HUES64 (cell line): Measurements from ENCODE around the gene SBK3.

ENCODE experiments used
- H3K27ac ChIP-seq: 2 replicates; pipeline ENCODE4 v1.7.0; 2013; ENCODE audit warnings: low read depth, low read length, inconsistent platforms
- H3K27me3 ChIP-seq: 2 replicates; pipeline ENCODE4 v1.6.1; 2013; ENCODE audit warnings: mild to moderate bottlenecking, low read length; ENCODE audit not compliant: insufficient read depth
- H3K36me3 ChIP-seq: 2 replicates; pipeline ENCODE4 v1.6.1; 2013; ENCODE audit warnings: mild to moderate bottlenecking, low read length; ENCODE audit not compliant: insufficient read depth
- H3K4me1 ChIP-seq: 2 replicates; pipeline ENCODE4 v1.6.1; 2013; ENCODE audit warnings: mild to moderate bottlenecking, low read length, moderate library complexity; ENCODE audit not compliant: insufficient read depth
- H3K4me3 ChIP-seq: 2 replicates; pipeline ENCODE4 v1.5.1; 2013; ENCODE audit warnings: mild to moderate bottlenecking, low read length, moderate library complexity
- H3K9ac ChIP-seq: 2 replicates; pipeline ENCODE4 v1.6.1; 2013; ENCODE audit warnings: mild to moderate bottlenecking, low read depth, low read length
- H3K9me3 ChIP-seq: 2 replicates; pipeline ENCODE4 v1.6.1; 2013; ENCODE audit warnings: low read depth, low read length; ENCODE audit not compliant: insufficient read depth
- WGBS: fragments of 150-250, 120-280 bp; methylation state at CpG from one replicate; pipeline ENCODE4 v1.1.7; 2013; ENCODE audit warnings: missing lambda C conversion rate; 5-methylcytosine and 5-hydroxymethylcytosine counted together

SBK3 gene

DNA sequence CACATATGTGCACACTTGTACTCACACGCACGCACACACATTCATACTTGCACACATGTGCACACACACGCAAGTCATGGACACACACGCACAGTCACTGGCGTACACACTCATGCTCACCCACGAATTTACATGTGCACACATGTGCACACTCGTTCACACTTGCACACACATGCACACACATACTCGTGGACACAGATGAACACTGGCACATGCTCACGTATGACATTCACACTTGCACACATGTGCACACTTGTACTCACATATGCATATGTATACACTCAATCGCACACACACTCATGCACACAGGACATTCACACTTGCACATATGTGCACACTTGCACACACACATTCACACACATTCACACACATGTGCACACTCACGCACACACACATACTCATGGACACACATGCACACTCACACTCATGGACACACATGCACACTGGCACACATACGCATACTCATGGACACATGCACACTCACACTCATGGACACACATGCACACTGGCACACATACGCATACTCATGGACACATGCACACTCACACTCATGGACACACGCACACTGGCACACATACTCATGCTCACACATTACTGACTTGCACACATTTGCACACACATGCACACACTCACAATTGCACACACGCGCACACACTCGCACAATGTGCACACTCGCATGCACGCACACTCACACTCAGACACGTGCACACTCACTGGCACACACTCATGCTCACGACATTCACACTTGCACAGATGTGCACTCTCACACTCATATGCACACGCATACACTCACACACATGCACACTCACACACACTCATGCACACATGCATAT lies 17.9 kb downstream of the SBK3 start:
- 81% methylated on average over 22 of the region's 22 CpGs for WGBS
- H3K9ac ChIP-seq = no peak overlapping the region

DNA sequence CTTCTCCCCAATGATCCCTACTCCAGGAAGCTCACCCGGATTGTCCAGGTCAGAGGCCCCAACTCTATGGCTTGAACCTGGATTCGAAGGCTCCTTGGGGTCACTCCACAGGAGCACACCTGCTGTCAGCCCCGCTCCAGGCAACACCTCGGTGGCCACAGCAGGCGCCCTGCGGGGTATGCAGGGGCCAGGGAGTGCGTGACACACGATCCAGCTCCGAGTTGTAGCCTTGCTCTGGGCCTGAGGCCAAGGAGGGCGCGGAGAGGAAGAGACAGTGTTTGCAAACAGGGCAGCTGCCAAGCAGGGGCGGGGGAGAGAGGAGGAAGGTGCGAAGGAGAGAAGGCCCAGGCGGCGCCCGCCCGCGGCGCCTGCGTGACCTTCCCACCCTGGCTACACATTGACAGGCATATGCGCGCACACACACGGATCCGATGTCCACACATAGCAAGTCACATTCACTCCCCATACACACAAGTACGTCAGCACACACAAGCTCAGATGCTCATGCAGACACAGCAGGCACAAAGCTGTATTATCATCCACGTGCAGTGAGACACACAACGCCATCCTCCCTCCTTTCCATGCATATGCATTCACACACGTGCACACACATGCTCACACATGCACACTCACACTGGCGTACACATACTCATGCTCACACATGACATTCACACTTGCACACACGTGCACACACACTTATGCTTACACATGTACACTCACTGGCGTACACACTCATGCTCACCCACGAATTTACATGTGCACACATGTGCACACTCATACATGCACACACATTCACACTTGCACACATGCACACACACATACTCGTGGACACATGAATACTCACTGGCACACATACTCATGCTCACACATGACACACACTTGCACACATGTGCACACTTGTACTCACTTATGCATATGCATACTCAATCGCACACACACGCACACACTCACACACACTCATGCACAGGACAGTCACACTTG lies 18.8 kb downstream of the SBK3 start:
- H3K27me3 ChIP-seq = no peaks in the 10 kb centered on the region
- no peak overlapping the region for H3K4me3 ChIP-seq
- H3K9me3 ChIP-seq = no peaks in the 10 kb centered on the region
- H3K4me1 ChIP-seq = no peaks in the 10 kb centered on the region
- 46% methylated on average over 35 of the region's 35 CpGs for WGBS
- peak overlapping the region; percentile 37; the same call in 1 of the 2 replicates for H3K27ac ChIP-seq
- no peak overlapping the region for H3K9ac ChIP-seq
- H3K36me3 ChIP-seq = no peaks in the 10 kb centered on the region

More for the DNA sequence above, 17.9 kb downstream of the SBK3 start:
- H3K36me3 ChIP-seq = no peaks in the 10 kb centered on the region
- no peak overlapping the region for H3K27ac ChIP-seq
- H3K4me3 ChIP-seq = no peak overlapping the region
- no peaks in the 10 kb centered on the region for H3K9me3 ChIP-seq
- no peaks in the 10 kb centered on the region for H3K27me3 ChIP-seq
- no peaks in the 10 kb centered on the region for H3K4me1 ChIP-seq

DNA sequence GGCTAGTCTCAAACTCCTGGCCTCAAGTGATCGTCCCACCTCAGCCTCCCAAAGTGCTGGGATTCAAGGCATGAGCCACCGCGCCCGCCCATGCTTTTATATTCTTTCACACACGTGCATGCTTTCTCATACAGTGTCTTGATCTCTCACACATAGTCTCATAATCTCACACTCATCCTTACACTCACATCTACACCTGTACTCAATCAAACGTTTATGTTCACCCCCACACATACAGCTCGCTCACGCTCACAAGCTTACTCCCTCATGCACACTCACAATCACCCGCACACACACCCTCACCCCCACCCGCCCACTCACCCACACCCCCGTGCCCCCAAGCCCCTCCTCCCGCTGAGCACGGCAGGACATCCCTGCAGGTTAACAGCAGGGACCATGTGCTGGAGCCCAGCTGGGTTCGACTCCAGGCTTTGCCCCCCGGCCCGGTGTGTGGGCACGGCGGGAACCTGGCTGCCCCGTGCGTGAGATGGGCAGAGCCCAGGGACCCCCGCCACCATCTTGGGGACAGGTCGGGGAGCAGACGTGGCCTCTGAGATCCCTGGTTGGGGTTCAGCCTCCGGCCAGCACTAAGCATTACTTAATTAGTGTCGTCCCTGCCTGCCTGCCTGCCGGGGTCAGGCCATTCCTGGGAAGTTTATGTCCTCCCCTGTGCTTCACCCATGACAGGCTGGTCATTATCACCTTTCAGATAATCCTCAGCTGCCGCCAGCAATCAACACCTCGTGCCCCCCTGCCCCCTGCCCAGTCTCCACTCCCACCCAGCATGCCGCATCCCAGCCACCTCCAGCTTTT lies 19.8 kb downstream of the SBK3 start:
- WGBS = 54% methylated on average over 29 of the region's 29 CpGs

DNA sequence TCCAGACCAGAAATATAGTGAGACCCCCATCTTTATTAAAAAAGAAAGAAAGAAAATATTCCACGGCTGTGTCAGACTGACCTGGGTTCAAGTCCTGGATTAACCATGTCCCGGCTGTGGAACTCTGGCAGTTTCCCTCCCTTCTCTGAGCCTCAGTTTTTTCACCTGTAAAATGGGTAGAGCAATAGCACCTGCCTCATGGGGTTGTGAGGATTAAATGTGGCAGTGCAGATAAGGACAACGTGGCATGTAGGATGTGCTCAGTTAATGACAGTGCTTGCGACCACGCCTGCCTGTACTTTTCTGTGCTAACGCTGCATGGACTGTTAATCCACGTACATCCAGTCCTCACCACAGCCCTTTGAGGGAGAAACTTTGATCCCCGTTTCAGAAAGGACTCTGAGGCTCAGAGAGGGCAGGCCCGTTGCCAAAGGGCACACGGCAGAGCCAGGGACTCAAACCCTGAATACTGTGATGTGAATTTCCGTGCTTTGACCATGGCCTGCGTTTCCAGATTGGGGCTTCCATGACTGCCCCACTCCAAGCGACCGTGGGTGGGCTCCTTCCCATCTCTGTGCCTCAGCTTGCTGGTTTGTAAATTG lies 24.6 kb downstream of the SBK3 start:
- Histone ChIP-seq H3K4me1 (no peaks in the 10 kb centered on the region), H3K4me3 (no peak overlapping the region), H3K27ac (no peak overlapping the region), H3K36me3 (no peaks in the 10 kb centered on the region), H3K9me3 (no peaks in the 10 kb centered on the region), H3K9ac (no peak overlapping the region), H3K27me3 (no peaks in the 10 kb centered on the region)
- 92% methylated on average over 14 of the region's 14 CpGs for WGBS

More for the DNA sequence above, 19.8 kb downstream of the SBK3 start:
- no peaks in the 10 kb centered on the region for H3K36me3 ChIP-seq
- no peak overlapping the region for H3K27ac ChIP-seq
- no peak overlapping the region for H3K9ac ChIP-seq
- no peaks in the 10 kb centered on the region for H3K4me1 ChIP-seq
- H3K4me3 ChIP-seq = no peak overlapping the region
- no peaks in the 10 kb centered on the region for H3K9me3 ChIP-seq
- no peaks in the 10 kb centered on the region for H3K27me3 ChIP-seq

DNA sequence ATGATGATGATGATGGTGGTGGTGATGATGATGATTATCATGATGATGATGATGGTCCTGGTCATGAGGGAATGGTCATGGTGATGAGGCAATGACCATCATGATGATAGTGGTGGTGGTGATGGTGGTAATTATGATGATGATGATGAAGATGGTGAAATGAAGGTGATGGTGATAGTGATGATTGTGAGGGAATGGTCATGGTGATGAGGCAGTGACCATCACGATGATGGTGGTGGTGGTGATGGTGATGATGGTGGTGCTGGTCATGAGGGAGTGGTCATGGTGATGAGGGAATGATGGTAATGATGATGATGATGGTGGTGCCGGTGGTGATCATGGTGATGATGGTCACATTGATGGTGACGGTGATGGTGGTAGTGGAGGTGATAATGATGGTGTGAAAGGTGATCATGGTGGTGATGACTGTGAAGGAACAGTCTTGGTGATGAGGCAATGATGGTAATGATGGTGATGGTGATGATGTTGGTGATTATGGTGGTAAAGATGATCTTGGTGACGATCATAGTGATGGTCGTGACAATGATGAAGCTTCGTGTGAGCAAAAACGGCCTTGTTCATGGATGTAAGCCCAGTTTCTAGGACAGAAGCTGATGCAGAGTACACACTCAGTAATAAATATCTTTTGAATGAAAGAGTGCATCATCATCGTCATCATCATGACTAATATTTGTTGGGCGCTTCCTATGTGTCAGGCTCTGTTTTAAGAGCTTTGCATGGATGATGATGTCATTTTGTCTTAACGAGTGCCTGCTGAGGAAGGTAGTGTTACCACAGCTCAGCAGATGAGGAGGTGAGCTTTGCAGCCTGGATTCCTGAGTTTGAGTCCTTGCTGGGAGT lies 25.7 kb downstream of the SBK3 start:
- Histone ChIP-seq H3K4me3 (no peak overlapping the region), H3K27me3 (no peaks in the 10 kb centered on the region), H3K36me3 (no peaks in the 10 kb centered on the region), H3K27ac (no peak overlapping the region), H3K4me1 (no peaks in the 10 kb centered on the region), H3K9me3 (no peaks in the 10 kb centered on the region), H3K9ac (no peak overlapping the region)
- WGBS = 92% methylated on average over 10 of the region's 10 CpGs

DNA sequence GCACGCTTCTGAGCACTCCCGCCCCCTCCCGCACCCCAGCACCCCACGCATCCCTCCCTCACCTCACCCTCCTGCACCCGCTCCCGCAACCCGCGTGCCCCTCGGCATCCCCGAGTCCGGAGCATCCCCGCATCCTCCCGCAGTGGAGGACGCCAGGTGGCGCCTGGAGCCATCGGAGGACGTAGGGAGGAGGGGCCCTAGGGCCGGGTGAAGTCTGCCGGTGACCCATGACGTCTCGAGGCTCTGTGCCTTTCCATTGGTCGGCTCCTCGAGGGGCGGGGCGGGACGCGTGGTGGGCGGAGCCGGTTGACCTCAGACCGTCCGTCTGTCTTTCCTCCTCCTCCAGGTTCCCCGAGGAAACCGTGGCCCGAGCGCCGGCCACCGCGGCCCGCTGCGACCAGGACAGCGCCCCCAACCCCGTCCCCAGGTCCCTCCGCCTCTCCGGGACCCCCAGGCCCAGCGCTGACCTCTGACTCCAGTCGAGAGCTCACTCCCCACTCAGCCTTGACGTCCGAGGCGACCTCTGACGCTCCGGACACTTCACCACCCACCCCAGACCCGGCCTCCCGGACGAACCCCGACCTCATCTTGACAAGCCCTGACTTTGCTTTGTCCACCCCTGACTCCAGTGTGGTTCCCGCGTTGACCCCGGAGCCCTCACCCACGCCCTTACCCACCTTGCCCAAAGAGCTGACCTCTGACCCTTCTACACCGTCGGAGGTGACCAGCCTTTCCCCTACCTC lies 28.3 kb downstream of the SBK3 start:
- peak overlapping the region; percentile 34 for H3K4me3 ChIP-seq
- no peaks in the 10 kb centered on the region for H3K4me1 ChIP-seq
- H3K9ac ChIP-seq = no peak overlapping the region
- no peaks in the 10 kb centered on the region for H3K9me3 ChIP-seq
- H3K36me3 ChIP-seq = no peaks in the 10 kb centered on the region
- no peaks in the 10 kb centered on the region for H3K27me3 ChIP-seq
- H3K27ac ChIP-seq = no peak overlapping the region
- 16% methylated on average over 61 of the region's 61 CpGs for WGBS

DNA sequence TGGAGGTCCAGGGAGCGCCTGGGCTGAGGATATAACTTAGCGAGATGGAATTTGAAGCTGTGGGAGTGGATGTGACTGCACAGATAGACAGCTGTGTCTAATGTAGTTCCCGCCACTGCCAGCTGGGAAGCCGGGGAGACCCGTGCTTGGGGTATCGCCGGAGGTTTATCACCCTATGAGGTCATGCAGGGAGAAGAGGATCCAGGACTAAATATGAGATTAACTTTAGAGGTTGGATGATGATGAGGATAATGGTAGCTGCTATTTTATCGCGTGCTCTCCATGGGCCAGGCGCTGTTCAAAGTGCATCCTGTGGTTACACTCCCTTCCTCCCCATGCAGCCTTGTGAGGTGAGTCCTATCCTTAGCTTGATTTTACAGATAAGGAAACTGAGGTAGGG lies 37.2 kb downstream of the SBK3 start:
- Histone ChIP-seq H3K9ac (no peak overlapping the region), H3K27me3 (peaks cover 14% of the 10 kb centered on the region)
- WGBS = 85% methylated on average over 10 of the region's 10 CpGs

DNA sequence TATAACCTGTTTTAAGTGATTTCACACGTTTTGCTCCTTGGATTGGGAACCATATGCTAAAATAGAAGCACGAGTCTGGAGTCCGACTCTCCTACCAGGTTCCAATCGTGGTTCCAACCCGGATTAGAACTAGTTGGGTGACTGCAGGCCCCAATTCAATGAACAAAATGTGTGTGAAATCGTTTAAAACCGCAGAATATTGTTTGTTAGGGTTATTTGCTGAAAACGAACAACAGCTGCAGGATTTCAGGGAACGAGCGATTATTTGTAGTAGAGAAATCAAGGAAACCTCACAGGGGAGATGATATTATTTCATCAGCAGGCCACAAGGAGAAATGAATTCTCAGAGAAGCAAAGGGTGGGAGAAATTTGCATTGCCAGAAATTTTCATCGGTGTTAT lies 40.4 kb downstream of the SBK3 start:
- H3K36me3 ChIP-seq = no peaks in the 10 kb centered on the region
- 90% methylated on average over 11 of the region's 11 CpGs for WGBS
- H3K9me3 ChIP-seq = peaks cover 5% of the 10 kb centered on the region; the same call in 1 of the 2 replicates
- H3K9ac ChIP-seq = no peak overlapping the region
- peaks cover 22% of the 10 kb centered on the region for H3K27me3 ChIP-seq
- H3K4me1 ChIP-seq = no peaks in the 10 kb centered on the region
- H3K27ac ChIP-seq = no peak overlapping the region
- no peak overlapping the region for H3K4me3 ChIP-seq

More for the DNA sequence above, 37.2 kb downstream of the SBK3 start:
- Histone ChIP-seq H3K4me3 (no peak overlapping the region), H3K36me3 (no peaks in the 10 kb centered on the region), H3K4me1 (no peaks in the 10 kb centered on the region), H3K27ac (no peak overlapping the region), H3K9me3 (peaks cover 3% of the 10 kb centered on the region; the same call in 1 of the 2 replicates)

DNA sequence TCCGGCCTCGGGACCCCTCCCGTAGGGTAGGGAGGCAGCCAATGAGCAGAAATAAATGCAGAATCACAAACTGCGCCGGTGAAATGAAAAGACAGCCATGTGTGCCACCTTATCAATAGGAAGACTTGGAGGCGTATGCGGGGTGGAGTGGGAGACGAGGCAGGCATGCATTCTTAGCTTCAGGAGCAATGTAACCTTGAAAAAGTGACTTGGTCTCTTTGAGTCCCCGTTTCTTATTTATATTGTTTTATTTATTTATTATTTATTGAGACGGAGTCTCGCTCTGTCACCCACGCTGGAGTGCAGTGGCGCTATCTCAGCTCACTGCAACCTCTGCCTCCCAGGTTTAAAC lies 41.1 kb downstream of the SBK3 start:
- no peaks in the 10 kb centered on the region for H3K36me3 ChIP-seq
- WGBS = 53% methylated on average over 12 of the region's 13 CpGs
- H3K9ac ChIP-seq = no peak overlapping the region
- H3K9me3 ChIP-seq = peaks cover 5% of the 10 kb centered on the region; the same call in 1 of the 2 replicates
- peaks cover 22% of the 10 kb centered on the region for H3K27me3 ChIP-seq
- H3K4me1 ChIP-seq = no peaks in the 10 kb centered on the region
- H3K4me3 ChIP-seq = no peak overlapping the region
- no peak overlapping the region for H3K27ac ChIP-seq
